Fibroblast of pulmonary artery (primary cell): ENCODE data around the gene SPHK1.
A peak's percentile ranks its signal among the peaks of the same experiment; 100 is the strongest.
"Not testable (repeated sequence)": the region's sequence is repeated elsewhere in the genome, so short reads cannot be mapped to it uniquely, and the experiment has no call there.

Experiments
- DNase-seq: peaks from one replicate; pipeline ENCODE4 v3.0.0-alpha.2; 2010; ENCODE audit warnings: low read depth
- H3K4me3 ChIP-seq: replicated peaks from 2 replicates; pipeline ENCODE4 v1.5.1; 2011; ENCODE audit warnings: low read depth, mild to moderate bottlenecking, control low read depth, low read length, moderate library complexity
- CTCF ChIP-seq: IDR thresholded peaks from 2 replicates; pipeline ENCODE4 v1.5.1; 2011; ENCODE audit warnings: mild to moderate bottlenecking, control low read depth, low read length, inconsistent platforms; ENCODE audit errors: missing control alignments

Gene SPHK1

GRCh38 chr17:76345377-76345974 lies 38.9 kb upstream of the SPHK1 start:
- no peak for DNase-seq
- no peak for TF ChIP-seq CTCF
- H3K4me3 ChIP-seq: no peak overlapping the region

DNA sequence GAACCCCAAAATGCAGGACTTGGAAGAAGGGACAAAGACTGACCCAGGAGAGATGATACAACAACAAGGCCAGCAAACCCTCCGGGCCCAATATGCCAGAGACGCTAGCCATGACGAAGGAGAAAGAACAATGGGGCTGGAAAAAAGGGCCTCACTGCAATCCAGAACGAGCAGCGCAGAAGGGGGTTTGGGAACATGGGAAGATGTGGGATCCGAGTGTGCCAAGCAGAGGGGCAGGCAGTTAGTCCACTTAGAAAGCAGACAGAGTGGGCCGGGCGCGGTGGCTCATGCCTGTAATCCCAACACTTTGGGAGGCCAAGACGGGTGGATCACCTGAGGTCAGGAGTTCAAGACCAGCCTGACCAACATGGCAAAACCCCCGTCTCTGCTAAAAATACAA lies 37.5 kb upstream of the SPHK1 start:
- not testable (repeated sequence) for H3K4me3 ChIP-seq, DNase-seq

- no peak overlapping the region for H3K4me3 ChIP-seq
- no peak for DNase-seq
- no peak for TF ChIP-seq CTCF
Measured at GRCh38 chr17:76350463-76350862, 33.9 kb upstream of the SPHK1 start.

- no peak for TF ChIP-seq CTCF
- DNase-seq: no peak
- H3K4me3 ChIP-seq: no peak overlapping the region
Measured at GRCh38 chr17:76351526-76352071, 32.8 kb upstream of the SPHK1 start.

- no peak for TF ChIP-seq CTCF
- DNase-seq: no peak
- peak overlapping the region; percentile 79 for H3K4me3 ChIP-seq
Measured at GRCh38 chr17:76353004-76353598, 31.3 kb upstream of the SPHK1 start.

GRCh38 chr17:76353599-76354316 lies 30.7 kb upstream of the SPHK1 start, which contains the start of gene PRPSAP1:
Gene PRPSAP1 (minus strand): TSS chr17:76353916. CDS start chr17:76353703, 213 bp downstream.
- DNase-seq: peak; percentile 93
- peak within 1 kb of the TSS; percentile 79 for H3K4me3 ChIP-seq
- peak; percentile 51 for TF ChIP-seq CTCF

- no peak for DNase-seq
- peak overlapping the region; percentile 79 for H3K4me3 ChIP-seq
- no peak for TF ChIP-seq CTCF
Measured at GRCh38 chr17:76354317-76354729, 30.1 kb upstream of the SPHK1 start.
